Measurements from ENCODE around the gene NDUFS5.
"Not testable (repeated sequence)": the region's sequence is repeated elsewhere in the genome, so short reads cannot be mapped to it uniquely, and the experiment has no call there.

The NDUFS5 gene

DNA sequence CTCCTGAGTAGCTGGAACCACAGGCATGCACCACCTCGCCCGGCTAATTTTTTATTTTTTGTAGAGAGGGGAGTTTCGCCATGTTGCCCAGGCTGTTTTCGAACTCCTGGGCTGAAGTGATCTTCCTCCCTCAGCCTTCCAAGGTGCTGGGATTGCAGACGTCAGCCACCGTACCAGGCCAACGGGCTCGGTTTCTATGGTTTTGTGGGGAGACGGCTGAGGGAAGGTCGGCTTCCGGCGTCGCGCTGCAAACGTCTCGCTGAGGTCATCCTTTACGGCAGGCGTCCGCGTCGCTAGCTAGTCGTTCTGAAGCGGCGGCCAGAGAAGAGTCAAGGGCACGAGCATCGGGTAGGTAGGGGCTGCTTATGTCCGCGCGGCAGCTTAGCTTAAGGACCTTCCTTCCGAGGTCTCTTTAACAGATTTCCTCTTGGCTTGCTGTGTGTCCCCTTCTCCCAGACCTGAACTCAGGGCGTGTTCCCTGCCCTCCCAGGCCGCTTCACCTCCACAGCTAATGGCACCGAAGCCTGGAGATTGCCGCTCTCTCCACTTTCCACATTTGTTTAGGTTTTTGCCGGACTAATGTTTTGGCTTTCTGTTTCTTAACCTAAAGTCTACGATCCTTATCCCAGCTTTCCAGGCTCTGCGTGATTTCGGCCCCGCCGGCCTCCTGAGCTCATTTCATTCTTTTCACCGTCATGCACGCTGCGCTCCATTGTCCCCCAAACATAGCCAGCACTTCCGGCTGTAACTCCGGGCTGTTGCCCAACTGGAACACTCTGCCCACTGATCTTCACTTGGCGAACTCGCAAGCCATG lies at the start of gene NDUFS5:
TSS of gene NDUFS5 (plus strand) at position 300 of the 815 bp plus-strand sequence. CDS start 2,375 bp downstream, outside the sequence.
- peak; percentile 89 to 95 for DNase-seq

DNA sequence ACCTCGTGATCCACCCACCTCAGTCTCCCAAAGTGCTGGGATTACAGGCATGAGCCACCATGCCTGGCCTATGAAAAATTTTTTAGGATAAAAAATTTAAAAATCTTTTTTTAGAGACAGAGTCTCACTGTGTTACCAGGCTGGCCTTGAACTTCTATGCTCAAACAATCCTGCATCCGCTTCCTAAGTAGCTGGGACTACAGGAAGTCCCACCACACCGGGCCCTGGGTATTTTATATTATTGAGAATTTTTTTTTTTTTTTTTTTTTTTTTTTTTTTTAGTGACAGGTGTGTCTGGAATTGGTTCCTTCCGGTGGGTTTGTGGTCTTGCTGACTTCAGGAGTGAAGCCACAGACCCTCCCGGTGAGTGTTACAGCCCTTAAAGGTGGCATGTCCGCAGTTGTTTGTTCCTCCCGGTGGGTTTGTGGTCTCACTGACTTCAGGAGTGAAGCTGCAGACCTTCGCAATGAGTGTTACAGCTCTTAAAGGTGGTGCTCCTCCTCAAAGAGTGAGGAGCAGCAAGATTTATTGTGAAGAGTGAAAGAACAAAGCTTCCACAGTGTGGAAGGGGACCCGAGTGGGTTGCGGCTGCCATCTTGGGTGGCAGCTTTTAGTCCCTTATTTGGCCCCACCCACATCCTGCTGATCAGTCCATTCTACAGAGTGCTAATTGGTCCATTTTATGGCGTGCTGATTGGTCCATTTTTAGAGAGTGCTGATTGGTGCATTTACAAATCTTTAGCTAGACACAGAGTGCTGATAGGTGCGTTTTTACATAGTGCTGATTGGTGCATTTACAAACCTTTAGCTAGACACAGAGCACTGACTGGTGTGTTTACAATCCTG lies 48.5 kb upstream of the NDUFS5 start:
- DNase-seq, result not testable (repeated sequence)

DNA sequence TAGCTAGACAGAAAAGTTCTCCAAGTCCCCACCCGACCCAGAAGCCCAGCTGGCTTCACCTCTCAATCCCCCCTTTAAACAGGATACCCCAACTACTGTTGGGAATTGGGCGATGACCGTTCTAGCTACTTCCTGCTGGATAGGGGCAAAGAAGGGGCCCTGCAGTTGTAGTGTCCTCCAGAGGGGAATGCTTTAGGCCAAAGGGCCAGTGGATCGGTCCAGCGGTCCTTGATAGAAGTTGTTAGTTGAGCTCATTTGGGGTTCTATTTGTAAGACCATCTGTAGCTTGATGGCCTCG lies 48.0 kb upstream of the NDUFS5 start:
- DNase-seq, result not testable (repeated sequence)

DNA sequence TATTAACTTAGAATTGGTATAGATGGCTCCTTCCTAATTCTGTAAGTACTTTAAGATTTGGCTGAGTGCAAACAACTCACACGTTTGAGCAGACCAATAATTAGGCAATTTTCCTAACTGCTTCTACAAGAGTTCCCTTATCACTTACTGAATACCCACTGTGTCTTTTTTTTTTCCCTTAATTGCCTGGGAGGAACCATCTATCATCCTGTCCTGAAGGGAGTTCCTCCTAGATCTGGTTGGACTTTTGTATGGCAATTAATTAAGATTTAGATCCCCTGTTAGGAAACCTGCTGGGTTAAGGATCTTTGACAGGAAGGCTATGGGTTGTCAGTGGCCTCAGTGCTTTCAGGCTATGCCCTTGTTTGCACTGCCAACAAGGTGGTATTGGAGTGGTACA lies 46.8 kb upstream of the NDUFS5 start:
- DNase-seq, result not testable (repeated sequence)

DNA sequence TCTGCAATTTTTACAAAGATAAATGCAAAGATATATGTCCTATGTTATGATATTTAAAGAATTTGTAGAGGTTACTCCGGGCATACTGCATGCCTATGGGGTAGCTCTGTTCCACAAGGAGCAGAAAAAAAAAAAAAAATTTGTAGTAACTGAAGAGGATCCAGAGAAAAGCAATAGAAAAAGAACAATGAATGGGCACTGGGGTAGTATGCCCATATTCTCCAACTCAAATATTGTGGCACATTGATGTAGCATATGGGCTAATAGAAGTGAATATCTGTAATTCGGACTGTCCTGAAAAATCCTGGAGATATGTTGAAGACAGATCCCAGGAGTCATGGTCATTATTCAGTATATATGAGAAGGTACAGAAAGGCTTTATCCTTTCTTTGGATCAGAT lies 36.2 kb upstream of the NDUFS5 start:
- DNase-seq, result no peak

DNA sequence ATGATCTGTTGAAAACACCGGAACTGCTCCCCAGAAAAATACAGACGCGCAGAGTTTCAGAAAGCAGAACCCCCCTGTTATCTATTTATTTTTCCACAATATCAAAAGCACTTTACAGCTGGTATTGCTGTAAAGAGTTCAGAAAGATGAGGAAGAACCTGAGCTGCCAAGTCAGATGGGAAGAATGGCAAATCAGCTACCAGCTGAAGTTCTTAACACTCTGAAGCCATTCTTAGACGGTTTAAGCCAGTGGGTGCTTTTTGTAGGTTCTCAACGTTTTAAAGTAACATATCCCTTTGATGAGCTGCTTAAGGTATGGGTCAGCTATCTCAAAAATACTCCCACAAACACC lies 35.8 kb upstream of the NDUFS5 start:
- DNase-seq, result no peak

DNA sequence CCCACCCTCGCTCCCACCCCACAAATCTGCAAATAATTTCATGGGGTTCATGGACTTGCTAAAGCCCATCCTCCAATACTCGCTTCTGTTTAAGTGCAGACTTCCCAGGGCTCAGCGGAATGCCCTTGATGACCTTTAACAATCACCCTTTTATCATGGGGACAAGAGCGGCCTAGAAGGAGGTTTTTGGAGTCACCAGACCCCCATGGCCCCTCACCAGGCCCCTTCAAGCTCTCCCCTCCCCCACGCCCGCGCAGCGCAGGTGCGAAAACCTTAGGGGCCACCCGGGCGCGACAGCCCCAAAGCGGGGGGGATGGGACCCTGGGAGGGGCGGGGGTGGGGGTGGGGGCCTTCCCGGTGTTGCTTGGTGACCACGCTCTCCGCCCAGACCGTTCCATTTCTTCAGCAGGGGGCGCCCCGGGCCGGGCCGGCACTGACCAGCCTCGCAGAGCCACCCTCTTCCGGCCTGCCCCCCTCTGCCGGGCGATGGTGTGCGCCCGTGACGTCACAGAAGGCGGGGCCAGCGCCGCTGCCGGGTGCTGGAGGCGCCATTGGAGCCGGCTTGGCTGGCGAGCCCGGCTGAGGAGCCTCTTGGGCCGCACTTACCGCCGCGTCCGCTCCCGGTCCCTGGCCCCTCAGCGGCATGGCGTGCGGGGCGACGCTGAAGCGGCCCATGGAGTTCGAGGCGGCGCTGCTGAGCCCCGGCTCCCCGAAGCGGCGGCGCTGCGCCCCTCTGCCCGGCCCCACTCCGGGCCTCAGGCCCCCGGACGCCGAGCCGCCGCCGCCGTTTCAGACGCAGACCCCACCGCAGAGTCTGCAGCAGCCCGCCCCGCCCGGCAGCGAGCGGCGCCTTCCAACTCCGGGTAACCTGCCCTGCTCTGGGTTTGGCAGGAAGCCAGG lies 35.2 kb upstream of the NDUFS5 start, which contains the start of gene AKIRIN1:
TSS of gene AKIRIN1 (plus strand) at position 539 of the 900 bp plus-strand sequence. CDS start at position 644, 105 bp downstream.
- peak; percentile 98 for DNase-seq

DNA sequence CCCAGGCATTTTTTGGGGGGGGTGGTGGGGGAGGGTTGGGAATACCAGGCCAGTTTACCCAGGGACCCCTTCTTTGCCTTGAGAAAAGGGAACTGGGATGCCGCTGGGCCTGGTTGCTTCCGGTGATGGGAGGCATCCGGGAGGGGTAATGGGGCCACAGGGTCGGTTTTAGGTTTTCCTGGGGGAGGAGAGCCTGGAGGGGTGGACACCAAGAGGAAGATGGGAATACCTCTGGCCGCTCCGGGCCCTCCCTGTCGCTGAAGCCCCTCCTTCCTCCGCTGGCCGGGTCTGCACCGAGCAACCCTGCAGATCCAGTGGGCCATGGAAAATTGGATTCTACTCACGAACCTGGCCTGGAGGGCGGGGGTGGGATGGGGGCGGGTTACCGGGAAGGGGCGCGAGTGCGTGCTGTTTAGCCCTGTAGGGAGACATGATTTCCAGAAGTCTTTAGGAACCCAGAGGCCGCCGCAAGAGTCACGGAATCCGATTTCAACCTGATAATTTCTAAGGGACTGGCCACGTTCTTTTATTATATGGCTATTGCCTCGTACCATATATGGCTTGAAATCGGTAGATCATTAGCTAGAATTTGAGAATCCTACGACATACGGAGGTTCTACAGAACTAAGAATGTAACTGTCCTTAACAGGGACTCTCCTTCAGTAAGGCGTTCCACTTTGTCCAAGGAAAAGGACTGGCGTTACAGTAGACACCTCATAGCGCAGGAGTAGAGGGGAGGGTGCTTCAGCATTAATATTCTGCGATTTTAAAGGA lies 34.3 kb upstream of the NDUFS5 start:
- DNase-seq, result peak; percentile 11 to 38

DNA sequence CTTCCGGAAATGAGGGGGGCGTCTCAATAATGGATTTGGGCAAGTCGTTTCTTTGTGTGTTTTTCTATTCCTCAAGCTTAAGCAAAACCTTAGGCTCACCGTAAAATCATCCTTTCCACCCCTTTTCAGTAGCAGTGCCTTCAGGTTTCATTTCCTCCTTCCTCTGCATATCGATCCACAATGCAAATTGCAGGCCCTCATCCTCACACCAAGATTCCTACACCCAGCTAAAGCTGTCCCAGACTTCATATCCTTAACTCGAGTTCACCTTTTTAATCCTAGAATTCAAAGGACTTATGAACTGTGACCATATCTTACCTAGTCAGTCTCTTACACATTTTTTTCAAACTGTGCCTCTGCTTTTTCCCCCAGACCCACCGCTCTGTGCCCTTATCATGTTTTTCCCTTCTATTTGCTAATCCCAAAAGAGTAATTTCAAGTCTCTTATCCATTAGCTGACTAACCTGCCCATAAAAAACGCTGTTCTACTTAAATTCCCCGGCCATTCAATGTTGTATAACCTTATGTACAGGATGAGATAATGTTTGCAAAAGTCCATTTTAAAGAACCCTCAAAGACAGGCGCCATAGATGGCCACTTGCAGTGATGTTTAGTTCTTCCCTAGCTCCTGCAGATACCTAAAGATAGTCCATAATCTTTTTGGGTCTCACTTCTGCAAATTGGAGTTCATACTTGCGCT lies 33.6 kb upstream of the NDUFS5 start:
- DNase-seq, result no peak

DNA sequence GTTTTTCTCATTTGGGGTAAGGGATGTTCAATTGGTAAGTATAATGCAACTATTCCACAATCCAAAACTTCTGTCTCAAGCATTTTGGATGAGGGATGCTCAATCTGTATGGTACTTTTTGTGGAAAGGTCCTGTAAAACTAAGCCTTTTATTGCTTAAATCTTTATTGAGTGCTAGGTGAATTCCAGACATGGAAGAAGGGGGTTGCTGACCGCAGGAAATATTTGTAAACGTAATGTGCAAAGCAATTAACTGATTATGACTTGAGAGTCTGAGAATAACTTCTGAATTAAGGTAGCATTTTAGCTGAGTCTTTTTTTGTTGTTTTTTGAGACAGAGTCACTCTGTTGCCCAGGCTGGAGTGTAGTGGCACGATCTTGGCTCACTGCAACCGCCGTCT lies 32.0 kb upstream of the NDUFS5 start:
- no peak for DNase-seq

DNA sequence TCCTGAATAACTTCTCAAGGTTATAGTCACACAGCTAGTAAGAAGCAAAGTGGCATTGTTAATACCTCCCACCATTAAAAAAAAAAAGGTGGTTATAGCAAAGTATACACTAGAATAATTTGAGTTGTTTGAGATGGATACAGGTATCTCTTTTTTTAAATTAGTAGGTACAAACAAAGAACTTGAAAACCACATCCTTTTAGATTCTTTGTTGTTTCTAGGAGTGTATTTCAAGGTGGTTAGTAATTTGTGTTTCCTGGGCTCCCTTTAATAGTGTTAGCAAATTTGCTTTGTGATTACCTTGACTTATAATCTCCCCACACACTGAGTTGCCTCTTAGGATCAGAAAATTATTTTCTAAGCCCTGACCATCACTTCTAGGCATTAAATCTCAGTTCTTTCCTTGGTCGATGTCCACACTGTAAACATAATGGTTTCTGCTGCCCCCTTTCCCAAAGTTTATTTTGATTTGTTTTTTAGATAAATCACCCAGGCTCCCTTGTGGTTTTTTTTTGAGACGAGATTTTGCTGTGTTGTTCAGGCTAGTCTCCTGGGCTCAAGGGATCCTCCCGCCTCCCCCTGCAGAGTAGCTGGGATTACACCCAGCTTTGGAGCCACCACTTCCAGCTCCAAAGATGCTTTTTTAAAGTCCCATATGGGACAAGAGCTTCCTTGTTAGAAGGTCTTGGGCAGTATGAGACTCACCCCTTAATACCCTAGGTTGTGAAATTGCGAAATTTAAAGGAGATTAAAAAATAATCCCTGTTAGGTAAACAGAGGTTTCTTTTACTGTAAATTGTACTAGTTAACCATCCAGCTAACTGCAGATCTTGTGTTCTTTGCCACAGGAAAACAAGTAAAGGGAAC lies 28.9 kb upstream of the NDUFS5 start:
- peak in 1 of 2 experiments; percentile 38 for DNase-seq

DNA sequence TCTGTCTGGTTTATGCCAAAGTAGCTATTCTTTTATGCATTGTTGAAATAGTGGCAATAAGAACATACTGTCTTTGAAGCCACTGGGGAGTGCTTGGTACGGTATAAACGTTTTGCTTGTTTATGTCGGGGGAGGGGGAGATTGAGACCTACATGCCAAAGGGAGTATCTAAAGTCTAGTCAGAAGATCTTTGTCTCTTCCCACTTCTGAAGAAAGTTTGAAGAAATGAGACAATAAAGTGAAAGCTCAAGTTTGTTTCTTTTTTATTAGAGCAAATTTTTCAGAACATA lies 28.3 kb upstream of the NDUFS5 start:
- DNase-seq, result no peak

DNA sequence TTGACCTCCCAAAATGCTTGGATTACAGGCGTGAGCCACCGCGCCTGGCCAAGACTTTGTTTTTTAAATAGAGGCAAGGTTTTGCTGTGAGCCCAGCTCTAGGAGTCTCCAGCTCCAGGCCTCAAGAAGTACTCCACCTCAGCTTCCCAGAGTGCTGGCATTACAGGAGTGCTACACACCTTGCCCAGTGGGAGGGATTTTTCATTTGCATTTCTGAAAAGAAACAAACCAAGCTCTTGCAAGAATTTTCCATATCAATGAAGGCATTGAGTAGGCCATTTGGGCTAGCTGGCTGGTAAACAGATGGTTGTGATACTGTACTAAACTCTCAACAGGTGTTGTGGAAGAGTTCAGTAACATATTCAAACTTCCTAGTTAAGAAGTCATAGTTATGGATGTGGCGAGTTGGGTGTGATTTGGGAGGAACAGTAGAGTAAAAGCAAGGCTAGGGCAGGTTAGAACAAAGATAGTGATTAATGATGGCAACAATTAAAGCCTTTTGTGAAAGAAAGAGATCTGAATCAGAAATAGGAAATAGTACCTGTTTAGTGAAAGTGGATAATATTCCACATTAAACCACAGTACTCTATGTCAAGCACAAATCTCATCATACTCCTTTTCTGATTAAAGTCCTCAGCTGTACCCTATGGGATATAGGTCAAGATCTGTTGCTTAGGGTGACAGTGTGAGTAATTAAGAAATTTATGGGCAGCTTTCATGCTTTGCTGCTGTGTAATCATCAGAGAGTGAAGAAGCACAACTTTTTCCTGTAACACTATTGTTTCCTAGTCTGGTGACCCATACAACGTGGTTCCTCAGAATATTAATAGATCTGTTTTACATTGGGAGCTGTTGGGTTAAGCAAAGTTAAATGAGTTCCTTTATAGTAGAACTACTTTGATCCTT lies 24.4 kb upstream of the NDUFS5 start:
- no peak for DNase-seq

DNA sequence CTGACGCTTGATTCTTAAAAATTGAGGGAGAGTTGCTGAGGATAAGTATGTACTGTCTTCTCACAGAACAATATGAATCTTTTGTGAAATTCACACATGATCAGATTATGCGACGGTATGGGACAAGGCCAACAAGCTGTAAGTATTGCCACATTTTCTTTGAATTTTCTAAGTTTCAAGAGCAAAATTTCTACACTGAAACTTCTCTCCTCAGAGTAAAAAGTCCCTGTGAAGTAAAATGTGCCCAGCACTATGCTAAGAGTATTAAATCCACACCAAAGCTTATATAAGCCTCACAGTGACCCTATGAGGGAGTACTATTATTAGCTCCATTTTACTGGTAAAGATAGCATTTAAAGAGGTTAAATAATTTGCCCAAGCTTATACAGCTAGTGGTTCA lies 22.9 kb upstream of the NDUFS5 start:
- no peak for DNase-seq

DNA sequence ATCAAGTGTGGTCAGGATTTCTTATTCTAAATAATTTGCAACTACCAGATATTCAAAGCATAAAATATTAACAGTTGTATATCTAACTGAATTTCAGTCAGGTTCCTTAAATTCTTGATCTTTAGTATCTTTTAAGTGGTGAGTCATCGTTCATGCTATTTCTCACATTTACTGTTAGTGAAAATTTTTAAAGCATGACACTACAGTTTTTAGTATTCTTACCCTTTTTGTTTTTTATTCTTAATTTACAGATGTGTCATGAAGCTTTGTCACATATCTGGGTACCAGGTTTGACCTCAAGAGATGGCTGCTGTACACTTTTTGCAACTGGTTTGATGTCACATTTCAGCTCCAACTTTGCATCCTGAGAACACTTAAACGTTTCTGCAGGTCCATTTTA lies 22.4 kb upstream of the NDUFS5 start:
- no peak for DNase-seq

DNA sequence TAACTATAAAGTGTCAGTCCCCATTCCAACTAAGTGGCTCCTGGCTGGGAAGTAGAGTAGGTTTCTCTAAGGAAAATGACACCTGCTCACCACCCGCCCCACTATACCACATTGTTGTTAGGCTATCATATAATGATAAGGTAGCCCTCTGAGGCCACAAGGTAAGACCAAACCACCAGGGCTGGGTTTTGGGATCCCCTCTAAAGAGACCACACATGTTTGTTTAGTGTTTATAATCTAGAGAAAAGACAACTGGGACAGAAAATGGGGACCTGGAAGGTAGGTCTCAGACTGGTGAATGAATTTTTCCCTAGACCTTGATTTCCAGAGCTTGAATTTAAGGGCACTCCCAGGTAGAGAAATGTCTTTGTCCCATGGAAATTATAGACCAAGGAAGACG lies 19.9 kb upstream of the NDUFS5 start:
- DNase-seq, result no peak

DNA sequence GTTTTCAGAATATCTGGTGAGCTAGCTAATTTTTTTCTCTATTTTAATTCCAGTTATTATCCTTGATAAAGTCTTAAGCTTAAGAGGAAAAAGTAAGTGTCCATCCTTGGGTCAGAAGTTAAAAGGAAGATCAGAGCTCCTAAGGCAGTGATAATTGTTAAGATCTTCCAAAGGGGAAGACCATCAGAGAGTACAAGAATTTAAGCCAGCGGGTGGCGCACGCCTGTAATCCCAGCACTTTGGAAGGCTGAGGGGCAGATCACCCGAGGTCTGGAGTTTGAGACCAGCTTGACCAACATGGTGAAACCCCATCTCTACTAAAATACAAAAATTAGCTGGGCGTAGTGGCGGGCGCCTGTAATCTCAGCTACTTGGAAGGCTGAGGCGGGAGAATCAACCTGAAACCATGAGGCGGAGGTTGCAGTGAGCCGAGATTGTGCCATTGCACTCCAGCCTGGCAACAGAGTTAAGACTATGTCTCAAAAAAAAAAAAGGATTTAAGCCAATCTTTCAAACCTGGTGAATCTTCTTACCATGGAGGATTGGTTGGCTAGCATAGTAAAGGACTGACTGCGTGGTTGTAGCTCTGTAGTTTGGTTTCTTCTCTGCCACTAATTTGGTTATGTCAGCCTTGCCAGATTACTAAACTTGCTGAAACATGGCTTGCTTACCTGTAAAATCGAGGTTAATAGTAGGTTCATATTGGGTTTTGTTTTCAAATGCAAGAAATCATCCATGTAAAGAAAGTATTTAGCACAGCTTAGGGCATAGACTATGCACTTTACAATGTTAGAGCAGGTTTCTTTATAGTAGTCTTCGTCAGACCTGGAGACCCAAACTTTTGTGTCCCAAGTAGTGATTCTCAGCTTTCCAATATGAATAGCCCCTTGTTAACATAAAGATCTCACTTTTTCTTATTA lies 19.2 kb upstream of the NDUFS5 start:
- DNase-seq, result no peak

DNA sequence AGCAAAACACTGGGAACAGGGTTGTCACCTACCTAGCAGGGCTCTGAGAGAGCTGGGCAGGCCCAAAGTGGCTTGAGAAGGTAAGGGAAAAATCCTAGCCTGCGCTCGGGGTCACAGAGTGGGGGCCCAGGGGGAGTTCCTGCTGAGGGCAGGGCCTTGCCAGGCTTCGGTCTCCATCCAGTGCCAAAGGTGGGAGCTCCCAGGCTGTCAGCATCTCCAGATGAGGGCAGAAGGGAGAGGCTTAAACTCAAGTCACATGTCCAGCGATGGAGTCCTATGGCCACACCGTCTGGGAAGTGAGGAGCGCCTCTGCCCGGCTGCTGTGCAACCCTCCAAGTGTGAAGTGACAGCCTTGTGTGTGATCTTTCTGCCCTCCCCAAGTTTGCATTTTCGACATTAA lies 11.2 kb upstream of the NDUFS5 start:
- not testable (repeated sequence) for DNase-seq
